GM19023 (cell line): ENCODE data around the gene MT1M.
"Not testable (repeated sequence)": the region's sequence is repeated elsewhere in the genome, so short reads cannot be mapped to it uniquely, and the experiment has no call there.

ENCODE experiments used
- ATAC-seq: cut with Tn5 transposase; IDR thresholded peaks from one replicate; pipeline ENCODE4 v1.9.1; 2021; ENCODE audit warnings: mild to moderate bottlenecking, moderate library complexity; ENCODE audit not compliant: unreplicated experiment

The MT1M gene

GRCh38 chr16:56645838-56646237 is 13.4 kb downstream of the MT1M start:
- ATAC-seq, result no peak

DNA sequence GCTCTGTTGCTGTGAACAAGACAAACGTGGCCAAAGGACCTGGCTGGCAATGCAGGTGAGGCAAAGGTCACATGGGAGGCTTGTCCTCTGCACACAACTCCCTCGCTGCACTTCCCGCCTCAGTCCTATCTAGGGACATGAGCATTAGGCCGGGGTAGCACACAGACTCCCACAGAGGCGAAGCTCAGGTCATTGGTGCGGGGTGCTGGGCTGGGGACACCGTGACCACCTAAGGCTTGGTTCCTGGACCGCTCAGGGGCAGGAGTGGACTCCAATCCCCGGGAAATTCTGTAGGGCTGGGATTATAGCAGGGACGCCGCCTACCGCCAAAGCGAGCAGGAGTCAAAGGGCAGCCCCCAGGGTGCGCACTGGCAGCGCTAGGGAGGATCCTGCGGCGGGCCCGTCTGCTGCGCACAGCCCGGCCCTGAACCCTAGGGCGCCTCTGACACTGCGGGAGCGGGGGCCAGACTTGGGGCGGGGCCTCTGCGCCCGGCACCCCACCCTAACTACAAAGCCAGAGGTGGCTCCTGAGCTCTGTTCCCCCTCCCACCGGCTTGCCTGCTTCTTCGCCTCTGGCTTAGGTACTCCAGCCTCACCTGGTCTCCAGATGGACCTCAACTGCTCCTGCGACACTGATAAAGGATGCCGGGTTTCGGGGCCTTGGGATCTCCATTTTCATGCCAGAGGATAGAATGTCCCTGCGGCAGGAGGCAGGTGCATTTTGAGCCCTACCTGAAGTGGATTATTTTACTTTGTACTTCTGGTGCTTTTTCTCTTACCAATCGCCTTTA is 15.4 kb downstream of the MT1M start:
- no peak for ATAC-seq

- no peak for ATAC-seq
These were observed 16.8 kb downstream of the MT1M start for GRCh38 chr16:56649271-56649670.

DNA sequence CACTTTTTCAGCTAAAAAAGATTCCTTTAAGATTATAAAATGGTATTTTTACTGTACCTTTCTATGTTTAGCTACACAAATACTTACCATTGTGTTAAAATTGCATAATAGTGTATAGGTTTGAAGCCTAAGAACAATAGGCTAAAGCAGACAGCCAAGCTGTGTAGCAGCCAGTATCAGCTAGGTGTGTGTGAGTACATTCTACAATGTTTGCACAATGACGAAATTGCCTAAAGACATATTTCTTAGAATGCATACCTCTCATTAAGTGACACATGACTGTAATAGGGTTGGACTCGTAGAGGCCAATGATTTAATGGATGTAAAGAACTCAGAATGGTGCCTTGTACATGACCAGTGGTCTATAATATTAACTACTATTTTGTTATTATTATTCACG is 17.4 kb downstream of the MT1M start:
- ATAC-seq, result no peak

DNA sequence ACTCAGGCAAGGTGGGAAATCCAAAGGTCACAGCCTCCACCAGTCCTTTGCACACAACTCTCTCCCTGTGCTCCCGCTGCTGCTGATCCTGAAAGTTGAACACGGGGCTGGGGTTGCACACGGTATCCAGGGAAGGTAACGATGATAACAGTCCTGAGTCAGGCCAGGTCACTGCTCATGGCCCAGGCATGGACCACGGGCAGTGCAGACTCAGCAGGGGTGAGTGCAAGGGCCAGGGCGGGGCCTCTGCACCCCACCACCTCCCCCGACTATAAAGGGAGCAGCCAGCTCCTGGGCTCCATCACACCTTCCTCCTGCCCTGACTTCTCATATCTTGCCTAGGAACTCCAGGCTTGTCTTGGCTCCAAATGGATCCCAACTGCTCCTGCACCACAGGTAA is 19.1 kb downstream of the MT1M start, which contains the start of gene MT1B:
Gene MT1B (plus strand): TSS at position 301 of the 400 bp plus-strand sequence. CDS start 68 bp downstream, at position 369.
- no peak for ATAC-seq

DNA sequence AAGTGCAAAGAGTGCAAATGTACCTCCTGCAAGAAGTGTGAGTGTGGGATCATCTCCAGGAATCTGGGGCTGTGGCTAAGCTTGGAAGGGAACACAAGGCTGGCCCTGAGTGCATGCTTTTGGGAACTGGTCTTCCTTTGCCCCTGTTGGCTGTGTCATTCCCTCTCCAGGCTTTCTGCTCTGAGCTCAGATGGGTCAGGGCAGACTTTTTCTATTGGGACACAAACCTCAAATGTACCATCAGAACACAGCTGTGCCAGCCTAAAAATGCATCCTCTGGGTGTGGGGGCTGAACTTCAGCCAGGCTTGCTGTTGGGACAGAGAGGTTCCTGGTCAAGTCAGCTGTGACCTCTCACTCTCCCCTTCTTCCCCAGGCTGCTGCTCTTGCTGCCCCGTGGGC is 20.1 kb downstream of the MT1M start:
- ATAC-seq, result no peak

- no peak for ATAC-seq
These were observed 20.8 kb downstream of the MT1M start for GRCh38 chr16:56653218-56653617.

GRCh38 chr16:56657555-56658326 is 25.3 kb downstream of the MT1M start, which contains the start of gene MT1F:
Gene MT1F, plus strand, starts transcription at chr16:56657959. Its CDS starts 100 bp downstream, at chr16:56658059.
- no peak for ATAC-seq

DNA sequence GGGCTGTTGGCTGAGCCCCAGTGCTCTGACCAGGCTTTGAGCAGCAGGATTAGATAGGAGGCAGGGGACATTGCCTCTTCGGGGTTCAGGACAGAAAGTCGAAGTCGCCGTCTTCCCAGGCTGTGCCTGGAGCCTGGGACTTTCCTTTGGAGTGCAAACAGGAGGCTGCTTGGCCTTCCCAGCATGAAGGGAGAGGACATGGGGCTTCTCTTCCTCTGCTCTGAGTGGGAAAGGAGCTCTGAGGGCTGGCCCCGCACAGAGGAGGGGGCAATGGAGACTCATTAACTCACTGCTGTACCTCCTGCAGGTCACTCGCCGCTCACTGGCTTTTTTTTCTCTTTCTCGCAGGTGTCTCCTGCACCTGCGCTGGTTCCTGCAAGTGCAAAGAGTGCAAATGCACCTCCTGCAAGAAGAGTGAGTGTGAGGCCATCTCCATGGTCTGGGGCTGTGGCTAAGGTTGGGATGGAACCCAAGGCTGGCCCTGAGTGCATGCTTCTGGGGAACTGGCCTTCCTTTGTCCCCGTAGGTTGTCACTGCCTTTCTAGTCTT is 25.9 kb downstream of the MT1M start:
- no peak for ATAC-seq

GRCh38 chr16:56662357-56663354 is 30.2 kb downstream of the MT1M start:
- no peak for ATAC-seq

- no peak for ATAC-seq
These were observed 32.0 kb downstream of the MT1M start for GRCh38 chr16:56664506-56664905.

- ATAC-seq, result not testable (repeated sequence)
These were observed 33.1 kb downstream of the MT1M start for GRCh38 chr16:56665286-56666261.

DNA sequence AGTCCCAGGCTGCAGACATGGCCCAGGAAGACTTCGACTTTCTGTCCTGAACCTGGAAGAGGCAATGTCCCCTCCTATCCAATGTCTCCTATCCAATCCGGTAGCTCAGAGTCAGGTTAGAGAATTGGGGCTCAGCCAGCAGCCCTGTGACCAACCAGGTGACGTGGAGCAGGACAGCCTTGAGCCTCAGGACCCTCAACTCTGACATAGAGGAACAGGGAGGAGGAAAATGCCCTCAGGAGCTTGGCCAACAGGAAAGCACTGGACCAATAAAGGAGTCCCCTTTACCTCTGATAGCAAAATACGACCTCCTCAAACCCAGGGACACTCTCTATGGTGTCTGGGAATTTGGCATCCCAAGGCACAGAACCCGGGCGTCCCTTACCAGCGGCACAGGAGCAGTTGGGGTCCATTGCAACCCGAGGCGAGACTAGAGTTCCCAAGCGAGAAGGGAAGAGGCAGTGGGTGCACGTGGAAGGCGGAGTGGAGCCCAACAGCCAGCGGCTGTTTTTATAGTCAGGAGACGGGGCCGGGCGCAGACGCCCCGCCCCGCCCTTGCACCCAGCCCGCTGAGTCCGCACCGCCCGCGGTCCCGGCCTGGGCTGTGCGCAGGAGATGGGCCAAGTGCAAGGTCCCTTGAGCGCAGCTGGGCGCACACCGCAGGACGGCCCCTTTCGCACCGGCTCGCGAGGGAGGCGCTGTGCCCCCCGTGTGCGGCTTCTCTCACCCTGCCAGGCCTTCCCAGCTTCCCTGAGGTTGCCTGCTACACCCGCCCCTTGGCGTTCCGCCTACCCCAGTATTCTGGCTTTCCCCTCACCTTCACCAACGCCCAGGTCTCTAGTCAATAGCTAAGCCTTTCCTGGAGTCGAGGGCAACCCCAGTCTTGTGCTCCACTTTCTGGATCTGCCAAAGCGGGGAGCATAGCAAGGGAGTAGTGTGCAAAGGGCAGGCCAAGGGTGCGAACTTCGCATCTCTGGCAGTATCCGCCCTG is 35.4 kb downstream of the MT1M start, which contains the start of gene MT1G:
Gene MT1G (minus strand): TSS at position 485 of the 991 bp plus-strand sequence. CDS start 72 bp downstream, at position 413.
- no peak for ATAC-seq

GRCh38 chr16:56669005-56669839 is 36.8 kb downstream of the MT1M start, which contains the start of gene MT1H:
Gene MT1H, plus strand, starts transcription at chr16:56669814. Its CDS starts 71 bp downstream, at chr16:56669885.
- ATAC-seq, result no peak

GRCh38 chr16:56669840-56670619 is 37.6 kb downstream of the MT1M start:
- no peak for ATAC-seq

DNA sequence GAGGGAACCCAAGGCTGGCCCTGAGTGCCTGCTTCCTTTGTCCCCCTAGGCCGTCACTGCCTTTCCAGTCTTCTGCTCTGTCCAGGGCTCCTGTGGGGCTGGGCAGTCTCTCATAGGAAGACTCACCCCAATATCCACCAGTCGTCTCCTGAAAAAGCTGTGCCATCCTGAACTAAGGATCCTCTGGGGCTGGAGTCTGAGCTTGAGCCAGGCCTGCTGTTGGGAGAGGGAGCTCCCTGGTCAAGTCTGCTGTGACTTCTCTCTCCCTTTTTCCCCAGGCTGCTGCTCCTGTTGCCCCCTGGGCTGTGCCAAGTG is 38.1 kb downstream of the MT1M start:
- ATAC-seq, result no peak
